Activated T-helper 2 cell treated with anti-CD3 and anti-CD28 coated beads, Interferon-gamma antibody, Interleukin-2, Interleukin-4, amounts not matched to agents 10 μg/mL and 5 μg/mL and 100 μg/mL, durations not matched to agents 14 hours and 24 hours and 36 hours (primary cell): ENCODE measurements around the gene PSAPL1. TPM values are rescaled to one million over a fixed set of nuclear protein-coding genes. Genes with fewer than 3 reads are reported as not detected.

Experiments
- DNase-seq: peaks from one replicate; pipeline ENCODE4 v3.0.0; 2021; ENCODE audit warnings: low spot score
- H3K27ac Mint-ChIP-seq: one replicate; pipeline ENCODE4 v1.8.0; 2021; ENCODE audit warnings: mixed read lengths
- H3K27me3 Mint-ChIP-seq: one replicate; pipeline ENCODE4 v1.8.0; 2021; ENCODE audit warnings: low read depth, mixed read lengths
- H3K36me3 Mint-ChIP-seq: one replicate; pipeline ENCODE4 v1.8.0; 2021; ENCODE audit warnings: low read depth, mixed read lengths
- H3K4me1 Mint-ChIP-seq: one replicate; pipeline ENCODE4 v1.8.0; 2021; ENCODE audit warnings: low read depth, mixed read lengths
- H3K4me3 Mint-ChIP-seq: one replicate; pipeline ENCODE4 v1.8.0; 2021; ENCODE audit warnings: low read depth, mild to moderate bottlenecking, moderate library complexity, mixed read lengths
- H3K9me3 Mint-ChIP-seq: one replicate; pipeline ENCODE4 v1.8.0; 2021; ENCODE audit warnings: mixed read lengths
- intact Hi-C: fragments of 100-400 bp; cut with micrococcal nuclease; formaldehyde crosslinking; loops from one replicate; pipeline ENCODE4 v1.15.1; 2023
- total RNA-seq: library from RNA; stranded (reverse); gene quantifications from 2 replicates; pipeline ENCODE4 v1.2.3, GENCODE V29; 2022

PSAPL1 gene
- total RNA-seq, 1 donor from 2014 or later = not detected

GRCh38 chr4:7434141-7434765 lies 477 bp downstream of the PSAPL1 start:
- Mint-ChIP-seq H3K4me1 (no peaks in the 10 kb centered on the region), H3K36me3 (no peaks in the 10 kb centered on the region), H3K27ac (no peak overlapping the region), H3K9me3 (no peaks in the 10 kb centered on the region), H3K27me3 (no peaks in the 10 kb centered on the region), H3K4me3 (no peak overlapping the region)
- intact Hi-C loops = no loop called here
- no peak for DNase-seq

GRCh38 chr4:7433376-7434140 lies 1.2 kb downstream of the PSAPL1 start:
- H3K9me3 Mint-ChIP-seq = no peaks in the 10 kb centered on the region
- no peak overlapping the region for H3K27ac Mint-ChIP-seq
- no peaks in the 10 kb centered on the region for H3K27me3 Mint-ChIP-seq
- H3K4me3 Mint-ChIP-seq = no peak overlapping the region
- H3K36me3 Mint-ChIP-seq = no peaks in the 10 kb centered on the region
- DNase-seq = no peak
- H3K4me1 Mint-ChIP-seq = no peaks in the 10 kb centered on the region
- intact Hi-C loops = no loop called here

DNA sequence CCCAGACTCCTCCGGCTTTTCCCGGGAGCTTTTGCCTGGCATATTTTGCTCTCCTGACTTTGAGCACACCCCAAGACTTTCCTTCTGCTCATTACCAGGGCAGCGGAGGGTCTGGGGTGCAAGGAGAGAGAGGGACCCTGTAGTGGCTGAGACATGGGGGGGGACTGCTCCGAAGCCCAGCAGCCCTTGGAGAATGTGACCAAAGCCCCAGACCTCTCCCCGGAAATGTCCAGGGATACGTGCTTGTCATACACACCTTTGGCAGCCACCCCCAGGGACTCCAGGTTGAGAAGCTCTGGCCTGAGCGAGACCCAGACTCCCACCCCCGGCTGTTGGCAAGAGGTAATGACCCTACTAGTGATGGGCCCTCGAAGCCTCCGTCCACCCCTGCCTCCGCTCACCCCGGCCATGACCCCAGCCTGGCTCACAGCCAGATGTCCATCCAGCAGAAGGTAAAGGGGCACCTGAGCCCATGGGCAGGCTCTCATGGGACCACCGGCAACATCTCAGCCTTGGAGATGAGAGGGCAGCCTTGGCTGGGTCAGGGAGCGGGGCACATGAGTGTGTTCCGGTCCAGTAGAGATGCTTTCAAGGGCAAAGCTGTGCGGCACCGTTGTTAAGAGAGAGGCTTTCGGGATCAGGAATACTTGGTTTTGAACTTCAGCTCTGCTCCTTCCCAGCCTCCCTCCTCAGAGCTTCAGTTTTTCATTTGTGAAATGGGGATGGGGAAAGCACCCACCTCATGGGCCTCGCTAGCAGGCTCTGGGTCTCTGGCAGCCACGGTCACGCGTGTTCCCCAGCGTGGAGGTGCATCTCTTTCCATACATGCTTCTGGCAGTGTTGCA lies 2.0 kb downstream of the PSAPL1 start:
- no peaks in the 10 kb centered on the region for H3K4me1 Mint-ChIP-seq
- H3K27ac Mint-ChIP-seq = no peak overlapping the region
- H3K9me3 Mint-ChIP-seq = no peaks in the 10 kb centered on the region
- intact Hi-C loops = no loop called here
- H3K4me3 Mint-ChIP-seq = no peak overlapping the region
- no peaks in the 10 kb centered on the region for H3K27me3 Mint-ChIP-seq
- H3K36me3 Mint-ChIP-seq = no peaks in the 10 kb centered on the region
- no peak for DNase-seq

DNA sequence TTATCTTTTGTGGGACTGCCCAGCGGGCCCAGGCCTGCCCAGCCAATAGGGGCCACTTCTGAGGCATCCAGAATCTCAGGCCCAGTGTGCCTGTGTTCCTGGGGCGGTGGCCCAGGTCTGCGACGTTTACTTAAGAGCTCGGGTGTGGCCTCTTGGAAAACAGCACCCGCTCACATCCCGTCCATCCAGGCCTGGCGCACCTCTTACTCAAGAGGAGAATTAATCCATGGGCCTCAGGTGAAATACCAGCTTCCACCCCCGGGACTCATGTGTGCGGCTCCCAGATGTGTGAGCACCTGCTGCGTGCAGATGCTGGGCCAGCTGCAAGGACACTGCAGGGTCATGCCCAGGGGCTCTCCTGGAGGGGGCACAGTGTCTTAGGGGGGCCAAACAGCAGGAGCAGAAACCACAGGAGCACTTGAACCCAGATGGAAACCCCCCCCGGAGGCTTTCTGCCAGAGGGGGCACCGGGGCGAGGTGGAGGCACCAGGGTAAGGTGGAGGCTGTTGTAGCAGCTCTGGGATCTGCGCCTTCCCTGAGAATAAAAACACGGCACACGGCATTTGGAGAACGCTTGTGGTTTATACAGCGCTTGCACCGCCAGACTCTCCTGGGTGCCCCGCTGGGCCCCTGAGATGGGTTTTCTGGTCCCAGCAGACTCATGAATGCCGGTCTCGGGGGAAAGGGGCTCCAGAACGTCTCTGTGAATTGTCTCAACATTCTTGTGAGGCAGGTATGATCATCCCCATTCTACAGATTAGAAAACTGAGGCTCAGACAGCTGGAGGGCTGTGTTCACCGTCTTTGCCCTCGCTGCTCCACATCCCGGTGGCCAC lies 2.8 kb downstream of the PSAPL1 start:
- DNase-seq = no peak
- H3K27me3 Mint-ChIP-seq = no peaks in the 10 kb centered on the region
- no peaks in the 10 kb centered on the region for H3K9me3 Mint-ChIP-seq
- no peak overlapping the region for H3K27ac Mint-ChIP-seq
- H3K4me1 Mint-ChIP-seq = no peaks in the 10 kb centered on the region
- intact Hi-C loops = no loop called here
- H3K4me3 Mint-ChIP-seq = no peak overlapping the region
- no peaks in the 10 kb centered on the region for H3K36me3 Mint-ChIP-seq

GRCh38 chr4:7430965-7431695 lies 3.6 kb downstream of the PSAPL1 start:
- Mint-ChIP-seq H3K27ac (no peak overlapping the region), H3K27me3 (no peaks in the 10 kb centered on the region), H3K4me1 (no peaks in the 10 kb centered on the region), H3K36me3 (no peaks in the 10 kb centered on the region), H3K9me3 (no peaks in the 10 kb centered on the region), H3K4me3 (no peak overlapping the region)
- DNase-seq = no peak
- intact Hi-C loops = no loop called here

DNA sequence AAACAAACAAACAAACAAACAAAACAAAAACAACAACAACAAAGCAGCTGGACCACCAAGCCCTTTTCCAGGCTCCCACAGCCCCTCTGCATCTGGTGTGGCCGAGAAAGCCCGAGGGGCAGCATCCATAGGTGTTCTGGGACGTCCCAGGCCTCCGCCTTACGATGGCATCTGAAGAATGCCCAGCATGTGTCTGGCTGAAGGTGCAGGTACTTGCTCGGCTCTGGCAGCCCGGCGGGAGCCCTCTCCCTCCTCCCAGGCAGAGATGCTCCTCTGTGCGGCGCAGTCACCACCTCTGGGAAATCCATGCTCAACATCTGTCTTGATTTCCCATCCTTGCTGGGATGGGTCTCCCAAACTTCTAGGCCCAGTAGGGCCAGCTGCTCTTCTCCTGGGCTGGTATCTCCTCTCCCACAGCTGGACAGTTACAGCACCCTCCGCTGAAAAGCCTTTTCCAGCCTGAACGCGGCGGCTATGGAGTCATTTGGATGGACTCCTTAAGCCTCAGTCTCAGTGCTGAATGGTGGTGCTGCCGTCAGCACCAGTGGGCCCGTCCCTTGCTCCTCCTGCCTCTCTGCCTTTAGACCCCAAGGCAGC lies 4.3 kb downstream of the PSAPL1 start:
- no peaks in the 10 kb centered on the region for H3K4me1 Mint-ChIP-seq

GRCh38 chr4:7429601-7430078 lies 5.1 kb downstream of the PSAPL1 start:
- Mint-ChIP-seq H3K4me3 (no peak overlapping the region), H3K27me3 (no peaks in the 10 kb centered on the region), H3K9me3 (no peaks in the 10 kb centered on the region), H3K4me1 (no peaks in the 10 kb centered on the region), H3K36me3 (no peaks in the 10 kb centered on the region), H3K27ac (no peak overlapping the region)
- DNase-seq = no peak
- intact Hi-C loops = no loop called here

More for the DNA sequence above, 4.3 kb downstream of the PSAPL1 start:
- no peaks in the 10 kb centered on the region for H3K9me3 Mint-ChIP-seq
- H3K27ac Mint-ChIP-seq = no peak overlapping the region
- H3K27me3 Mint-ChIP-seq = no peaks in the 10 kb centered on the region
- intact Hi-C loops = no loop called here
- no peaks in the 10 kb centered on the region for H3K36me3 Mint-ChIP-seq
- no peak overlapping the region for H3K4me3 Mint-ChIP-seq
- DNase-seq = no peak

DNA sequence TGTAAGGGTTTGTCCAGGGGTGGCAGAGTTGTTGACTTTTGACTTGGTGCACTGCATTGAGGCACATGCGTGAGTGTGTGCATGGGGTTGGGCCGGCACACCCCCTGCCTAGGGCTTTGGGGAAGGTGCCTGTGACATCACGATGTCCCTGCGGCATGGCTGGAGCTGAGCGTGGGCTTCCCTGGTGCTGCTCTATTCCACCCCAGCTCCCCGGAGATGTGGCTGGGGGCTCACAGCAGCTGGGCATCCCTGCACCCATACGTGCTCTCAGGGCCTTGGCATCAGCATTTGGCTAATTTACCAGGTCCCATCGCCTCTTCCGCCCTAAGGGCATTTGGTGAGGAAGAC lies 5.7 kb downstream of the PSAPL1 start:
- Mint-ChIP-seq H3K9me3 (no peaks in the 10 kb centered on the region), H3K27me3 (no peaks in the 10 kb centered on the region), H3K4me1 (no peaks in the 10 kb centered on the region), H3K4me3 (no peak overlapping the region), H3K27ac (no peak overlapping the region), H3K36me3 (no peaks in the 10 kb centered on the region)
- intact Hi-C loops = no loop called here
- DNase-seq = no peak

GRCh38 chr4:7428261-7429068 lies 6.3 kb downstream of the PSAPL1 start:
- no peak for DNase-seq
- H3K27ac Mint-ChIP-seq = no peak overlapping the region
- no peaks in the 10 kb centered on the region for H3K4me1 Mint-ChIP-seq
- H3K27me3 Mint-ChIP-seq = no peaks in the 10 kb centered on the region
- no peaks in the 10 kb centered on the region for H3K9me3 Mint-ChIP-seq
- no peak overlapping the region for H3K4me3 Mint-ChIP-seq
- intact Hi-C loops = no loop called here
- H3K36me3 Mint-ChIP-seq = no peaks in the 10 kb centered on the region

DNA sequence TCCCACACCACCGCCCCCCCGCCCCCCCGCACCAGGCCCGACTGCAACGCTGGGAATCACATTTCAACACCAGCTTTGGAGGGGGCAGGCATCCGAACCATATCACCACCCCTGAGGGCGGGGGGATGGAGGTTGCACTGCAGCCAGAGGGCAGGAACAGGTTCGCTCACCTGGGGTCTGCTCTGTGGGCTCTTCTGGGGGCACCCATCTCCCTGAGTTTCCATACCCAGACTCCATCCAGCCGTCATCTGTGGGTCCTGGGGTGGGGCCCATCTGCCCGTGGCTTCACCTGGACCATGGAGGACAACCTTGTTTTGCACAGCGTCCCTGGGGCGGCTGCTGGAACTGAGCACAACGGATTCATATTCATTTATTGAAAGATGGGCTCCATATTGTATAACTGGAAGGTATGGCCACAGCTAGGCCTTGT lies 6.9 kb downstream of the PSAPL1 start:
- intact Hi-C loops = no loop called here
- DNase-seq = no peak
- Mint-ChIP-seq H3K4me3 (no peak overlapping the region), H3K9me3 (no peaks in the 10 kb centered on the region), H3K27me3 (no peaks in the 10 kb centered on the region), H3K36me3 (no peaks in the 10 kb centered on the region), H3K27ac (no peak overlapping the region), H3K4me1 (no peaks in the 10 kb centered on the region)

- Mint-ChIP-seq H3K9me3 (no peaks in the 10 kb centered on the region), H3K27me3 (no peaks in the 10 kb centered on the region), H3K27ac (no peak overlapping the region), H3K4me3 (no peak overlapping the region), H3K4me1 (no peaks in the 10 kb centered on the region), H3K36me3 (no peaks in the 10 kb centered on the region)
- DNase-seq = no peak
- intact Hi-C loops = no loop called here
Observed at GRCh38 chr4:7427361-7427760, 7.4 kb downstream of the PSAPL1 start.
